Measurements from ENCODE around the gene RASL10B.

The RASL10B gene

GRCh38 chr17:35695613-35696012 lies 35.8 kb upstream of the RASL10B start:
- no peaks in the 10 kb centered on the region for H3K27me3 ChIP-seq (ENCODE audit: insufficient read depth, poor library complexity, severe bottlenecking)
- no peak for TF ChIP-seq POLR2AphosphoS5 (IDR thresholded peaks at IDR 0.05; ENCODE audit: low read depth)
- TF ChIP-seq CTCF (IDR thresholded peaks at IDR 0.05; ENCODE audit: insufficient read depth, low read length) = no peak
- no peak for TF ChIP-seq SPI1 (IDR thresholded peaks at IDR 0.05; ENCODE audit: borderline replicate concordance, low read depth)
- no peak for TF ChIP-seq GABPA (IDR thresholded peaks at IDR 0.05; ENCODE audit: low read depth)
- TF ChIP-seq REST (IDR thresholded peaks at IDR 0.05; ENCODE audit: insufficient replicate concordance, low read depth) = no peak
- H3K27ac ChIP-seq (replicated peaks) = no peak overlapping the region
- H3K4me3 ChIP-seq (replicated peaks; ENCODE audit: insufficient read depth, low read length) = no peak overlapping the region
- no peak for DNase-seq (ENCODE audit: low read depth in 1 of 2, low spot score in 1 of 2)

- H3K4me3 ChIP-seq (replicated peaks; ENCODE audit: insufficient read depth, low read length) = no peak overlapping the region
- H3K27ac ChIP-seq (replicated peaks) = no peak overlapping the region
- TF ChIP-seq REST (IDR thresholded peaks at IDR 0.05; ENCODE audit: insufficient replicate concordance, low read depth) = no peak
- TF ChIP-seq POLR2AphosphoS5 (IDR thresholded peaks at IDR 0.05; ENCODE audit: low read depth) = no peak
- TF ChIP-seq SPI1 (IDR thresholded peaks at IDR 0.05; ENCODE audit: borderline replicate concordance, low read depth) = no peak
- no peak for TF ChIP-seq GABPA (IDR thresholded peaks at IDR 0.05; ENCODE audit: low read depth)
- no peak for TF ChIP-seq CTCF (IDR thresholded peaks at IDR 0.05; ENCODE audit: insufficient read depth, low read length)
- H3K27me3 ChIP-seq (ENCODE audit: insufficient read depth, poor library complexity, severe bottlenecking) = no peaks in the 10 kb centered on the region
- no peak for DNase-seq (ENCODE audit: low read depth in 1 of 2, low spot score in 1 of 2)
These were observed 32.6 kb upstream of the RASL10B start for GRCh38 chr17:35698800-35699199.

- Histone ChIP-seq H3K27me3 (ENCODE audit: insufficient read depth, poor library complexity, severe bottlenecking) (no peaks in the 10 kb centered on the region), H3K27ac (replicated peaks) (no peak overlapping the region)
- TF ChIP-seq REST (IDR thresholded peaks at IDR 0.05; ENCODE audit: insufficient replicate concordance, low read depth) = no peak
- TF ChIP-seq POLR2AphosphoS5 (IDR thresholded peaks at IDR 0.05; ENCODE audit: low read depth) = no peak
- no peak for TF ChIP-seq GABPA (IDR thresholded peaks at IDR 0.05; ENCODE audit: low read depth)
- TF ChIP-seq CTCF (IDR thresholded peaks at IDR 0.05; ENCODE audit: insufficient read depth, low read length) = no peak
- TF ChIP-seq SPI1 (IDR thresholded peaks at IDR 0.05; ENCODE audit: borderline replicate concordance, low read depth) = no peak
These were observed 31.3 kb upstream of the RASL10B start for GRCh38 chr17:35700150-35700549.

More at GRCh38 chr17:35700150-35700549, 31.3 kb upstream of the RASL10B start:
- no peak overlapping the region for H3K4me3 ChIP-seq (replicated peaks; ENCODE audit: insufficient read depth, low read length)
- no peak for DNase-seq (ENCODE audit: low read depth in 1 of 2, low spot score in 1 of 2)

Measured in HL-60 (cell line).